ENCODE results near the gene THAP7.
A peak's percentile ranks its signal among the peaks of the same experiment; 100 is the strongest.

The THAP7 gene

DNA sequence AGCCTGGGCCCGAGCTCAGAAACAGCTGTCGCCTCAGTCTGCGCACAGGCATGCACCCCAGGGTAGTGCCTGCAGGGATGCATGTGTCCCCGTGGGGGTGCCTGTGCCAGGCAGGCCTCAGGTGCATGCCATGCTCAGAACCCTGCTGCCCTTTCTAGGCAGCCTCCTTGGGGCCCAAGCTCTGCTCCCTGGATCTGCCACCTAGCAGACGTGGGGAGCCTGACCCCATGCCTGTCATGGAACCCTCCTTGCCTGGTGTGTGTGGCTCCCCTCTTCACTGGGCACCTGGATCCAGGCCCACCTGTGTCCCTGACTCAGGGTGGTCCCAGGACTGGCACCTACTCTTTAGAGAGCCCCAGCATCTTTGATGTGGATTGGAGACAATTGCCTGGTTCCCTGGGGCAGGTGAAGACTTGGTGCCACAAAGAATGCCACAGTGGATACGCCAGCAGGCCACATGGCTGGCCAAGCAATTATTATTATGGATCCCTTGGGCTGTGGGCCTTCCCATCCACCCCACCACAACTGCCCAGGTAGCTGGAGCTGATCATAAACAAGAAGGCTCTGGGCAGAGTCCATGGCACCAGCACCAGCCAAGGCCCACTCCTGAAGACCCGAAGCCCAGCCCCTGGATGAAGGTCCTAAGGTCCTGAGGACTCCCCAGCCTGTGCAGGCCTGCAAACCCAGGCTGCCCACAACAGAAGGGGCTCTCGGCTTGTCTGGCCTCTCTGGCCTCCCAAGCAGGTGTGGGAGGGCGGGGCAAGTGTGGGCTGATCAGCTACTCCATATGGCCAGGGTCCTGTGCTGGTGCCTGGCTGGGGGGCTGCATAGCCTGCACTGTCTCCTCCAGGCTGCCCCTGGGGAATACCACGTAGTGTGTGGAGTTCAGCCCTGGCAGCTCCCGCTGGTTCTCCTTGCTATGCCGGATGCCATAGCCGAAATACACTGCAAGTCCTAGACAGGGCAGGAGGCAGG lies 26.6 kb upstream of the THAP7 start:
- no peak overlapping the region for H4K8ac ChIP-seq (ENCODE audit: low read depth, low read length)
- no peak overlapping the region for H2BK5ac ChIP-seq (ENCODE audit: low read length)
- H3K9ac ChIP-seq (ENCODE audit: low read depth, low read length, poor library complexity), result no peak overlapping the region
- H3K4me2 ChIP-seq (ENCODE audit: insufficient read depth, low read length, poor library complexity, severe bottlenecking), result no peak overlapping the region
- H3K4me1 ChIP-seq (ENCODE audit: control insufficient read depth in 2 of 2, insufficient read depth in 1 of 2, low read depth in 1 of 2, low read length in 2 of 2), result peaks cover 6 to 18% of the 10 kb centered on the region in 2 donors
- H2BK15ac ChIP-seq (ENCODE audit: low read length), result peak overlapping the region; percentile 58
- H3K27ac ChIP-seq (replicated peaks; ENCODE audit: low read length), result no peak overlapping the region
- peak overlapping the region; percentile 12 for H3K14ac ChIP-seq (ENCODE audit: low read length)
- peaks cover 0 to 2% of the 10 kb centered on the region in 2 donors for H3K9me3 ChIP-seq (replicated peaks in 1 of 2; ENCODE audit: control insufficient read depth in 2 of 2, insufficient read depth in 1 of 2, low read depth in 1 of 2, low read length in 2 of 2)
- peak overlapping the region; percentile 6 for H3K4ac ChIP-seq (ENCODE audit: low read length)
- peak overlapping the region; percentile 68 for H2AK5ac ChIP-seq (ENCODE audit: low read depth, low read length)
- H3K23ac ChIP-seq (ENCODE audit: low read depth, low read length, poor library complexity), result peak overlapping the region; percentile 73
- H4K91ac ChIP-seq (ENCODE audit: low read depth, low read length, poor library complexity), result no peak overlapping the region
- H3K36me3 ChIP-seq (replicated peaks in 1 of 2; ENCODE audit: control insufficient read depth in 2 of 2, insufficient read depth in 2 of 2, low read length in 2 of 2), result no peaks in the 10 kb centered on the region
- H2AFZ ChIP-seq (ENCODE audit: low read length), result no peak overlapping the region
- peak overlapping the region; percentile 27 for H3K18ac ChIP-seq (ENCODE audit: low read length)
- peaks cover 1% of the 10 kb centered on the region for H3K79me1 ChIP-seq (ENCODE audit: low read depth, low read length)
- H2BK12ac ChIP-seq (ENCODE audit: low read length), result no peak overlapping the region
- no peak overlapping the region for H3K4me3 ChIP-seq (ENCODE audit: low read length in 2 of 2)
- no peak overlapping the region for H2BK120ac ChIP-seq (ENCODE audit: low read depth, low read length)
- no CpG with 5 or more reads among the region's 13 CpGs for WGBS, 2 donors (ENCODE audit: extremely low coverage in 2 of 2, insufficient read length in 2 of 2, insufficient replicate concordance in 1 of 2)
- H3K27me3 ChIP-seq (ENCODE audit: control insufficient read depth in 3 of 3, insufficient read depth in 3 of 3, low read depth in 1 of 3, low read length in 3 of 3), result peaks cover 0 to 39% (median 18%) of the 10 kb centered on the region in 3 experiments
- no peak for DNase-seq (ENCODE audit: low spot score)

DNA sequence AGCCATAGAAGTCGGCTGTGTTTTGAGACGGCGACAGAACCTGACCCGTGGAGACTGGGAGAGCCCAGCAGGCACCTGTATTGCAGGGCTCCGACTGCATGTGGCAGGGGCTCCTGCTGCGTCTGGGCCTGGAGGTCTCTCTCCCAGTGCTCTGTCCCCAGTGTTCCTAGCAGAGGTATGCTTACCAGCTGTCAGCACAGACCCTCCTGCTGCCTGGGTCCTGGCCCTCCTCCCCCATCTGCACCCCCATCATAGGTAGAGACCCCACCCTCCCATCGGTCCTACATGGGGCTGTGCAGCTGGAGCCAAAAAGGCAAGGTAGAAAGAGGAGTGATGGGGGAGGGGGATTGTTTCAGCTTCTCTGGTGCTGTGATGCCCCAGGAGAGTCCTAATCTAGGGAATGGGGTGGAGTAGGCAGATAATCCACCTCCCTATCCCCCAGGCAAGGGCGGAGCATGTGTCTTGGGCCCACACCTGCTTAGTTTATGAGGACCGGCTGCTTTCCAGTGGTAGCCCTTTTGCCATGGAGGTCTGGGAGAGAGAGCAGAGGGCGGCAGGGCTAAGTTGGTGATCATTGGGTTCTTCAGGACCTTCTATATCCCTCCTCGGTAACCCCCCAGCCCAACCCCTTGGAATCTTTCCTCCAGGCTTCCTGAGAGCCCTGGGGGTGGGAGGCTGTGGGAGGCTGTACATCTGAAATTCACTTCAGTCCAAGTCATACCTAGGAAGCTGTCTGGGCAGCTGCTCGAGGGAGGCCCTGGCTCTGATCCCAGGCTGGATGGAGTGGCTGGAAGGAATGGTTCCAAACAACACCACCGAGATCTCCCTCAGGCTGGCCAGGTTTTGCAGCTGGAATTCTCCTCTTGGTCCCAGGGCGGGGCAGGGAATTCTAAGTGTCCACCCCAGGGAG lies 25.1 kb upstream of the THAP7 start:
- Histone ChIP-seq H3K18ac (ENCODE audit: low read length) (no peak overlapping the region), H3K14ac (ENCODE audit: low read length) (no peak overlapping the region), H3K9ac (ENCODE audit: low read depth, low read length, poor library complexity) (no peak overlapping the region)

DNA sequence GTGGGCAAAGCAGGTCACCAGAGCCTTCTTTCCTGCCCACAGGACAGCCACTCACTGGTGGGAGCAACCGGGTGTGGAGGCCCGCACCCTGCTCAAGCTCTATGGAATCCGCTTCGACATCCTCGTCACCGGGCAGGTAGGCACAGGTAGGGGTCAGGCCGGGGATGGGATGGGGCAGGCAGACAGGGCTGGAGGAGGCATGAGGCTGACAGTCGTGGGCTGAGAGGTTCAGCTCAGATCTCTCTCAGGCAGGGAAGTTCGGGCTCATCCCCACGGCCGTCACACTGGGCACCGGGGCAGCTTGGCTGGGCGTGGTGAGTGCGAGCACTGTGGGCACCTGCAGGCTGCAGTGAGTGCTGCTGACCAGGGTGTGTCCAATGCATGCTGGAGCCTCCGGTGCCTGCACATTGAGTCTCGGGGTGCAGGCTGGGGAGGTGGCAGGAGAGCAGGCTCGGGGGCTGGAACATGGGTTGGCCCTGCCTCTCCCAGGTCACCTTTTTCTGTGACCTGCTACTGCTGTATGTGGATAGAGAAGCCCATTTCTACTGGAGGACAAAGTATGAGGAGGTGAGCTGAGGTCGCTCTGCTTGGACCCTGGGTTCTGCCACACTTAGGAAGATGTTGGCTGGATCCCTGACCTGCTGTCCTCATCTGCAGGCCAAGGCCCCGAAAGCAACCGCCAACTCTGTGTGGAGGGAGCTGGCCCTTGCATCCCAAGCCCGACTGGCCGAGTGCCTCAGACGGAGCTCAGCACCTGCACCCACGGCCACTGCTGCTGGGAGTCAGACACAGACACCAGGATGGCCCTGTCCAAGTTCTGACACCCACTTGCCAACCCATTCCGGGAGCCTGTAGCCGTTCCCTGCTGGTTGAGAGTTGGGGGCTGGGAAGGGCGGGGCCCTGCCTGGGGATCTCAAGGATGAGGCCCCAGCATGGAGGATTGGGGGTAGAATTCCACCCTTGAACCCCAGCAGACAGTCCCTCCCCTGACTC lies 24.1 kb upstream of the THAP7 start:
- no peaks in the 10 kb centered on the region for H3K36me3 ChIP-seq (replicated peaks in 1 of 2; ENCODE audit: control insufficient read depth in 2 of 2, insufficient read depth in 2 of 2, low read length in 2 of 2)
- H3K27ac ChIP-seq (replicated peaks; ENCODE audit: low read length), result no peak overlapping the region
- no peak for DNase-seq (ENCODE audit: low spot score)
- H3K9ac ChIP-seq (ENCODE audit: low read depth, low read length, poor library complexity), result peak overlapping the region; percentile 21
- H3K14ac ChIP-seq (ENCODE audit: low read length), result peak overlapping the region; percentile 89
- peaks cover 1% of the 10 kb centered on the region for H3K79me1 ChIP-seq (ENCODE audit: low read depth, low read length)
- H3K18ac ChIP-seq (ENCODE audit: low read length), result peak overlapping the region; percentile 81
- H2BK120ac ChIP-seq (ENCODE audit: low read depth, low read length), result peak overlapping the region; percentile 81
- H2BK5ac ChIP-seq (ENCODE audit: low read length), result no peak overlapping the region
- no CpG with 5 or more reads among the region's 27 CpGs for WGBS, 2 donors (ENCODE audit: extremely low coverage in 2 of 2, insufficient read length in 2 of 2, insufficient replicate concordance in 1 of 2)
- H3K27me3 ChIP-seq (ENCODE audit: control insufficient read depth in 3 of 3, insufficient read depth in 3 of 3, low read depth in 1 of 3, low read length in 3 of 3), result peaks cover 0 to 29% (median 5%) of the 10 kb centered on the region in 3 experiments
- peak overlapping the region; percentile 85 for H2BK15ac ChIP-seq (ENCODE audit: low read length)
- H2BK12ac ChIP-seq (ENCODE audit: low read length), result peak overlapping the region; percentile 84
- H3K23ac ChIP-seq (ENCODE audit: low read depth, low read length, poor library complexity), result peak overlapping the region; percentile 65
- H2AK5ac ChIP-seq (ENCODE audit: low read depth, low read length), result peak overlapping the region; percentile 92
- no peak overlapping the region for H3K4me2 ChIP-seq (ENCODE audit: insufficient read depth, low read length, poor library complexity, severe bottlenecking)
- no peak overlapping the region for H3K4me3 ChIP-seq (ENCODE audit: low read length in 2 of 2)
- peaks cover 0 to 2% of the 10 kb centered on the region in 2 donors for H3K9me3 ChIP-seq (replicated peaks in 1 of 2; ENCODE audit: control insufficient read depth in 2 of 2, insufficient read depth in 1 of 2, low read depth in 1 of 2, low read length in 2 of 2)
- H4K91ac ChIP-seq (ENCODE audit: low read depth, low read length, poor library complexity), result peak overlapping the region; percentile 30
- peak overlapping the region; percentile 82 for H4K8ac ChIP-seq (ENCODE audit: low read depth, low read length)
- H3K4me1 ChIP-seq (ENCODE audit: control insufficient read depth in 2 of 2, insufficient read depth in 1 of 2, low read depth in 1 of 2, low read length in 2 of 2), result peaks cover 2 to 8% of the 10 kb centered on the region in 2 donors
- no peak overlapping the region for H2AFZ ChIP-seq (ENCODE audit: low read length)
- H3K4ac ChIP-seq (ENCODE audit: low read length), result peak overlapping the region; percentile 53

More for the DNA sequence above, 25.1 kb upstream of the THAP7 start:
- H3K9me3 ChIP-seq (replicated peaks in 1 of 2; ENCODE audit: control insufficient read depth in 2 of 2, insufficient read depth in 1 of 2, low read depth in 1 of 2, low read length in 2 of 2), result peaks cover 0 to 2% of the 10 kb centered on the region in 2 donors
- H3K79me1 ChIP-seq (ENCODE audit: low read depth, low read length), result peaks cover 1% of the 10 kb centered on the region
- no peak overlapping the region for H2AFZ ChIP-seq (ENCODE audit: low read length)
- H3K4ac ChIP-seq (ENCODE audit: low read length), result no peak overlapping the region
- peak overlapping the region; percentile 19 for H4K8ac ChIP-seq (ENCODE audit: low read depth, low read length)
- no peak overlapping the region for H2BK15ac ChIP-seq (ENCODE audit: low read length)
- no peak for DNase-seq (ENCODE audit: low spot score)
- H3K4me3 ChIP-seq (ENCODE audit: low read length in 2 of 2), result no peak overlapping the region
- peak overlapping the region; percentile 81 for H2BK120ac ChIP-seq (ENCODE audit: low read depth, low read length)
- no peak overlapping the region for H4K91ac ChIP-seq (ENCODE audit: low read depth, low read length, poor library complexity)
- peak overlapping the region; percentile 65 for H3K23ac ChIP-seq (ENCODE audit: low read depth, low read length, poor library complexity)
- H3K4me2 ChIP-seq (ENCODE audit: insufficient read depth, low read length, poor library complexity, severe bottlenecking), result no peak overlapping the region
- H2BK5ac ChIP-seq (ENCODE audit: low read length), result peak overlapping the region; percentile 24
- peak overlapping the region; percentile 92 for H2AK5ac ChIP-seq (ENCODE audit: low read depth, low read length)
- peaks cover 2 to 10% of the 10 kb centered on the region in 2 donors for H3K4me1 ChIP-seq (ENCODE audit: control insufficient read depth in 2 of 2, insufficient read depth in 1 of 2, low read depth in 1 of 2, low read length in 2 of 2)
- no peak overlapping the region for H3K27ac ChIP-seq (replicated peaks; ENCODE audit: low read length)
- peaks cover 0 to 39% (median 15%) of the 10 kb centered on the region in 3 experiments for H3K27me3 ChIP-seq (ENCODE audit: control insufficient read depth in 3 of 3, insufficient read depth in 3 of 3, low read depth in 1 of 3, low read length in 3 of 3)
- H2BK12ac ChIP-seq (ENCODE audit: low read length), result no peak overlapping the region
- WGBS, 2 donors (ENCODE audit: extremely low coverage in 2 of 2, insufficient read length in 2 of 2, insufficient replicate concordance in 1 of 2), result no CpG with 5 or more reads among the region's 14 CpGs
- H3K36me3 ChIP-seq (replicated peaks in 1 of 2; ENCODE audit: control insufficient read depth in 2 of 2, insufficient read depth in 2 of 2, low read length in 2 of 2), result no peaks in the 10 kb centered on the region

Measured in neuronal stem cell (in vitro differentiated cells).